ENCODE results near the gene C12orf42.

- no peak for TF ChIP-seq HDGF (IDR thresholded peaks at IDR 0.05; ENCODE audit: borderline replicate concordance)
- TF ChIP-seq SP1 (IDR thresholded peaks at IDR 0.05) = no peak
- no peak for TF ChIP-seq FOXK2 (IDR thresholded peaks at IDR 0.05)
- no peak for TF ChIP-seq ELF4 (IDR thresholded peaks at IDR 0.05)
- TF ChIP-seq PKNOX1 (IDR thresholded peaks at IDR 0.05) = no peak
- no peak for TF ChIP-seq ARNT (IDR thresholded peaks at IDR 0.05)
- TF ChIP-seq LEF1 (IDR thresholded peaks at IDR 0.05; ENCODE audit: borderline replicate concordance) = no peak
- no peak for TF ChIP-seq NFRKB (IDR thresholded peaks at IDR 0.05)
- no peak for TF ChIP-seq TARDBP (IDR thresholded peaks at IDR 0.05)
- TF ChIP-seq BHLHE40 (IDR thresholded peaks at IDR 0.05; ENCODE audit: borderline replicate concordance) = no peak
- no peak for TF ChIP-seq FOXA1 (IDR thresholded peaks at IDR 0.05)
- TF ChIP-seq SUZ12 (IDR thresholded peaks at IDR 0.05) = no peak
- no peak for TF ChIP-seq FOXM1 (IDR thresholded peaks at IDR 0.05; ENCODE audit: borderline replicate concordance)
These were observed 26.9 kb downstream of the C12orf42 start for GRCh38 chr12:103468837-103469236.
